DMS79 treated with DMSO at 0.1 percent for 48 hours (cell line): Measurements from ENCODE around the gene TOP1.
"Not testable (repeated sequence)": the region's sequence is repeated elsewhere in the genome, so short reads cannot be mapped to it uniquely, and the experiment has no call there.

Source experiments
- DNase-seq: peaks from one replicate; lab custom pipeline; 2025; lab: John Stamatoyannopoulos, UW

The TOP1 gene

DNA sequence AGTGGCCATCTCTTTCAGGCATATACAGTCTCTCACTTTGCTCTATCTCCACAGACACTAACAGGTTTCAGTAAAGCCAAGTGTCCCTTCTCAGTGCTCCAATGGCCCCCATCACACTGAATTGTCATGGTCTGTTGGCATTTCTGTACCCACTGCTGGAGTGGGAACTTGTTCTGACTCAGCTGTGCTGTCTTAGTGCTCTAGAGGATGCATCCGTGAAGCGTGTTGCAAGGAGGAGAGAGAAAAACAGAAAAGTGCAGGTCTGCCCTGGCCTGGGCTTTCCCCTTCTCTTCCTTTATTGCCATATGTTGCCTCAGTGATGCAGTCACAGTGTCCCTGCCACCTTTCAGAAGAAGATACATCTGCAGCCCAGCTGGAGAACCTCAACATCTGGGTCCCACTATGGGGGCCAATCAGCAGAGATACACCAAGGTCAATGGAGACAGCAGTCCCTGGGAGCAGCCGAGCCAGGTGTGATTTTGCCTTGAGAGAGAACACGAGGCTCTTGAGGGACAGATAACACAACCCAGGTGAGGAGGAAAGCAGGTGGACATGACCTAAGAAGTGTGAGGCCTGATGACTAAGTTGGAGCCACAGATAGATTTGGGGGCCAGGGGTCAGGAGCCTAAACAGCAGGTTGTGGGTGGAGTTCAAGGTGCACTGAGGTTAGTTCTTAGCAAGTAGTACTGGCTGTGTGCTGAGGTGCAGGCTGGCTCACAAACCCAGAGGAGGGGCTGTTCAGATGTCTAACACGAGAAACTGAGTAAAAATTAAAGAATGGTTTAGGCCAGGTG, 103.2 kb downstream of the TOP1 start:
- no peak for DNase-seq

- not testable (repeated sequence) for DNase-seq
Observed at GRCh38 chr20:41132388-41132775, 103.8 kb downstream of the TOP1 start.

GRCh38 chr20:41133709-41134361, 105.2 kb downstream of the TOP1 start:
- no peak for DNase-seq

GRCh38 chr20:41134362-41135186, 106.0 kb downstream of the TOP1 start:
- DNase-seq: no peak

GRCh38 chr20:41135187-41135887, 106.7 kb downstream of the TOP1 start:
- DNase-seq: no peak

GRCh38 chr20:41135888-41136679, 107.5 kb downstream of the TOP1 start:
- no peak for DNase-seq

DNA sequence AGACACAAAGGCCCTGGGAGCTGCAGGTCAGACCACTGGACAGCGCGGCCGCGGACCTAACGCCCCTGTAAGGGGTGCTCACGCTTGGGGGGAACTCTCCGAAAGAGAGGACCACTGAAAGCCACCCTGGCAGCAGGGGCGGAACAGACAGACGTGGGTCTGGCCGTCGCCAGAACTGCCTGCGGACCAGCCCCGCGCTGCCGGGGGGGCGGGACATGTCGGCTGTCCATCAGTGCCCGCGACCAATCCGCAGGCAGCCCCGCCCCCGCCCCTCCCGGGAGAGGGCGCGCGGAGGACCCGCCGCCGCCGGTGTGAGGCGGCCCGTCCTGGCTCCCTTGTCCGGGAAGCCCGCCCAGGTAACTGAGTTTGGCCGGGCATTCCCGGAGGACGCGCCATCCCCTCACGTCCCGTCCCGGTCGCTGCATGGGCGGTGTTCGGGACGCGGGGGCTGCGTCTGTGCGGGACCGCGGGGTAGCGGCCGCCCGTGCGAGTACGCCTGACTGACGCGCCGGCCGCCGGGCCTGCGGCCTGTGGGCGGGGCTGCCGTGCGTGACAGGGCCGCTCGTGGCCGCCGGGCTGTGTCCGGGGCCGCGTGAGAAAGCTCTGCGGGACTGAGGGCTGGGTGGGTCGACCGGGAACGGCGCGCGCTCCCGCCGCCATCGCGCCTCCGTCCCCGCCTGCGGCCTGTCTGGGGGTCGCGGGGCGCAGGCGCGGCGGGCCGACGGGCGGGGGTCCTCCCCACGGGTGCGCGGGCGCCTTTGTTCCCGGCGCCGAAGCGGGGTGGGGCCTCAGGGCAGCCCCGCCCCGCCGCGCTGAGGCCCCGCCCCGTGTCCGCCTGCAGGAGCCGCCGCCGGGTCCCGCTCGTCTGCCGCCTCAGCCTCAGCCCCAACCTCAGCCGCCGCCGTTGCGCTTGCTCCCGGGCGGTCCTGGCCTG, 108.3 kb downstream of the TOP1 start, which contains the start of gene PLCG1:
TSS of gene PLCG1 (plus strand) at position 864 of the 934 bp plus-strand sequence. CDS start 99 bp downstream, outside the sequence.
- peak; percentile 36 for DNase-seq

DNA sequence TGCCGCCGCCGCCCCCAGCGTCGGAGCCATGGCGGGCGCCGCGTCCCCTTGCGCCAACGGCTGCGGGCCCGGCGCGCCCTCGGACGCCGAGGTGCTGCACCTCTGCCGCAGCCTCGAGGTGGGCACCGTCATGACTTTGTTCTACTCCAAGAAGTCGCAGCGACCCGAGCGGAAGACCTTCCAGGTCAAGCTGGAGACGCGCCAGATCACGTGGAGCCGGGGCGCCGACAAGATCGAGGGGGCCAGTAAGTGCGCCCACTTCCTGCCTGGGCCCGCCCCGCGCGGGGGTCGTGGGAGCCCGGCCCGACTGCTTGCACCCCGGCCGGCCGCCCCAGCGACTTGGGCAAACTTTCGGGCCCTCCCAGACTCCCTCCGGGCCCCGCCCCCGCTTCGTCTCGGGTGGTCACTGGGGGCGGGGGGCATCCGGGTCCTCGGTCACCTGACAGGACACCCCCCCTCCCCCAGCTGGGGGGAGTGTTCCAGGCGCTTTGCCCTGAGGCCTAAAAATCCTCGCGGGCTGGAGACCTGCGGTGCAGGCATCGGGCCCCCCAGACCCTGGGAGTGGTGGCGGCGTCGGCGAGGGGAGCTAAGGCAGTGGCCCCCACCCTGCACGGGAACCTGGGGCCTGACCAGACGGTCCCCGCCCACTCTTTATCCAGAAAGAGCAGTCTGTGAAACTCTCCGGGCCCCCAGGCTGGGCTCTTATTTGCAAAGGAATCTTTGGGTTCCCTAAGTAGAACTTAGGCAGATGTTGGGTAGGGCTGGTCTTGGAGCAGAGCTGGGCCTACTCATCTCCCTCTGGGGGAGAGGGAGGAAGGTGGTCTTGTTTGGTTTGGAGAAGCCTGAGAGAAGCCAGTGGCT, 109.2 kb downstream of the TOP1 start:
- DNase-seq: peak; percentile 2

GRCh38 chr20:41138475-41139226, 110.0 kb downstream of the TOP1 start:
- DNase-seq: no peak

DNA sequence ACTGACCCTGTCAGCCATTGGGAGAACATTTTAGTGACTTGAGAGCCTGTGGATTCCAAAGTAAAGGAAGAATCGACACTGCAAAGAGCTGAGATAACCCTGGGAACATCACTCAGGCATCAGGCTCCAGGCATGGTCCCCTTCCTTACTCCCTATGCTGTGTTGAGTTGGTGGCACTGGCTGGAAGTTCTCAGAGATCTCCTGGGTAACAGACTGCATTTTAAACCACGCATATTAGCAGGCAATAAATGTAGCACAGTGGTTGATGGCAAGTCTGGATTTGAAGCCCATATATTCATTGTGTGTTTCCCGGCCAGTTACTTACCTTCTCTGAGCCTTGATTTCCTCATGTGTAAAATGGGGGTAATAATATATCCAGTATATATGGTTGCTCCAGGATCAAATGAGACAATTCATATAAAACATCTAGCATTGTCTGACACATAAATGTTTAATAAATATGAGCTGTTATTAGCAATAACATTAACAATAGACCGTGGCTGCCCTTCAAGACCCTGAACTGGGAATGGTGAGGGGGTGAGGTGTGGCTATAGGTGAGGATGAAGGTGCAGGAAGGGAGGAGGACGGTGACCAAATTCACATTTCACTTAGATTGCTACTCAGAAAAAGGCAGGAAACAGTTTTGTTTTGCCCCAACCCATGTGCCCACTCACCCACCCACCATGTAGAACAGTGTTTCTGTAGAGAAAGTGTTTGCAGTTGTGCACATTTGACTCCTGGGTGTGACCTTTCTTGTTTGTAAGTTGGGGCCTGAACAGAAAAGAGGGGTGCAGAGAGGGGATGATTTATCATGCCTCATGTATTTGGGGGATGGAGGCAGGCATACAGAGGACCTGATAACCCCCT, 110.8 kb downstream of the TOP1 start:
- no peak for DNase-seq

GRCh38 chr20:41140226-41141133, 111.9 kb downstream of the TOP1 start:
- DNase-seq: no peak

- DNase-seq: no peak
Observed at GRCh38 chr20:41141153-41141815, 112.7 kb downstream of the TOP1 start.

DNA sequence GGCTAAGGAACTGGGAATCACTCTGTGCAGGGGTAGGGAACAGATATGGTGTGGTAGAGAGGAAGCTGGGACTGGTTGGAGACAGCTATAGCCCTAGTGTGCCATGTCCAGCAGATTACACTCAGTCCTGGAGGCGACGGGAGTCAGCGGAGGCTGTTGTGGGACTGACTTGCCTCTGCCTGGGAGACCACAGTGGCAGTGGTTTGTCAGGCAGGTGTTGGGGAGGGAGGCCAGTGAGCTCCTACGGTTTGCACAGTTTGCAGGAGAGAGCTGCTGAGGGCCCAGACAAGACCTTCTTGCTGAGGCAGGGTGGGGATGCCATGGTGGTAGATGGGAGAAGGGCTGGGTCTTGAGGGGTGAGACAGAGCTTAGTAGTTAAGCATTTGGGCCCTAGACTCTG, 113.6 kb downstream of the TOP1 start:
- no peak for DNase-seq

DNA sequence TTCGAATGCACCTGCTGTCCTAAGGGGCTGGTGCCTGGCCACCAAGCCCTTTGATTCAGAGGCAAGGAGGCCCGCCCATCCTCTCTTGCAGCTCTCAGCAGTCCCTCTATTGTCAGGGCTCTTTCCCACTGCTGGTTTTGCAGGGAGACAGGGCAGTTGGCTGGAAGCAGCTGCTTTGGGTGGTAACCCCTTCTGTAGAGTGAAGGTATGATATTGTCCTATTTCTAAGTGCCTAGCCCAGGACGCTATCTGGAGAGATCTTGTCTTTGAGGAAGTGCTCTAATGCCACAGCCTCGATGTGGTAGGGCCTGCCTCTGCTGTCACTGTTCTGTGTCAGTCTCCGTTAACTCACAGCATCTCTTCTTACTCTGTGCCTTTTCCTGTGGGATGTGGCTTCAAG, 114.3 kb downstream of the TOP1 start:
- DNase-seq: no peak

DNA sequence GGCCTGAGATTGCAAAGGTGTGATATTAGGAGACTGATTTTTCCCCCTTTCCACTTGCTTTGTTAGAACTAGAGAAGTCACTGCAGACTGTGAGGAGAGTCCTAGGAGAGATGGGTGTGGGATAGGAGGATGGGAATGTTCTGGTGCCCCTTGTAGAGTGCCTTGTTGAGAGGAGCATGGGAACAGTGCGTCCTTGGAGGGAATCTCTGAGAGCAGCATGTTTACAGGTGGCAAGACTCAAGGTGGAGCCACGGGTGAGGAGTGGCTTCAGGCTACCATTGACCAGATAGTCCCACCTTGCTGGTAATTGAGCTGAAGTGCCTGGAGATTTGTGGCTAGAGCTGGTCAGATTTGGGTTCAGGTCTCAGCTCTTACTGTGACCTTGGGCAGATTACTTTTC, 114.7 kb downstream of the TOP1 start:
- no peak for DNase-seq

GRCh38 chr20:41145317-41145716, 116.7 kb downstream of the TOP1 start:
- DNase-seq: no peak
